ENCODE measurements around the gene ALDH1L1.

GRCh38 chr3:126161309-126161708 lies 19.1 kb downstream of the ALDH1L1 start:
- no peak for TF ChIP-seq CTCF (conservative IDR thresholded peaks at IDR 0.05; ENCODE audit: low read depth, low read length)
- no peak for TF ChIP-seq POLR2A (IDR thresholded peaks at IDR 0.05; ENCODE audit: low read depth, low read length)
- no peak for TF ChIP-seq NFE2L2 (IDR thresholded peaks at IDR 0.05; ENCODE audit: low read depth, low read length)
- TF ChIP-seq RFX5 (IDR thresholded peaks at IDR 0.05; ENCODE audit: low read depth, low read length) = no peak
- no peak for TF ChIP-seq RAD21 (IDR thresholded peaks at IDR 0.05; ENCODE audit: low read length)
- TF ChIP-seq SMC3 (IDR thresholded peaks at IDR 0.05; ENCODE audit: low read depth, low read length) = no peak
- no peak for TF ChIP-seq MAFK (IDR thresholded peaks at IDR 0.05; ENCODE audit: low read depth, low read length)
- TF ChIP-seq CHD1 (IDR thresholded peaks at IDR 0.05; ENCODE audit: low read depth, low read length) = no peak
- no peak for TF ChIP-seq MAZ (IDR thresholded peaks at IDR 0.05; ENCODE audit: borderline replicate concordance, low read depth, low read length)
- no peak for TF ChIP-seq MXI1 (IDR thresholded peaks at IDR 0.05; ENCODE audit: borderline replicate concordance, low read depth, low read length)
- TF ChIP-seq USF2 (IDR thresholded peaks at IDR 0.05; ENCODE audit: low read depth, low read length) = no peak
- no peak for TF ChIP-seq BHLHE40 (IDR thresholded peaks at IDR 0.05; ENCODE audit: low read depth, low read length)
- no peak for TF ChIP-seq RCOR1 (IDR thresholded peaks at IDR 0.05; ENCODE audit: insufficient replicate concordance, low read length)
